Jurkat, Clone E6-1 (cell line): ENCODE measurements around the gene ZNF705A.
"Not testable (repeated sequence)": the region's sequence is repeated elsewhere in the genome, so short reads cannot be mapped to it uniquely, and the experiment has no call there.

Source experiments
- DNase-seq: peaks from one replicate; pipeline ENCODE4 v3.0.0-alpha.2; 2011; ENCODE audit warnings: low read depth, low spot score
- H3K4me3 ChIP-seq: 2 replicates; pipeline ENCODE4 v1.5.1; 2011; ENCODE audit warnings: mild to moderate bottlenecking, low read length, control low read depth, moderate library complexity

The ZNF705A gene

DNA sequence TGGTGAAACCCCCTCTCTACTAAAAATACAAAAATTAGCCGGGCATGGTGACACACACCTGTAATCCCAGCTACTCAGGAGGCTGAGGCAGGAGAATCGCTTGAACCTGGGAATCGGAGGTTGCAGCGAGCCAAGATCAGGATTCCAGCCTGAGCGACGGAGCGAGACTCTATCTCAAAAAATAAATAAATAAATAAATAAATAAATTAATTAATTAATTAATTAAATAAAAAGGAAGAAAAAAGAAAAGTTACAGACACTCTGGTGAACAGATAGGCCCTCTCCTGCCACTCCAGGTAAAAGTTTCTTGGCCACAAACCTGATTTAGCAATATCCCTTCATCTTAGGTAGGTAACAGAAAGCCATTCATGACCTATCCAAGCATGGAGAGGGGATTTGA, 26.1 kb downstream of the ZNF705A start:
- not testable (repeated sequence) for H3K4me3 ChIP-seq, DNase-seq

DNA sequence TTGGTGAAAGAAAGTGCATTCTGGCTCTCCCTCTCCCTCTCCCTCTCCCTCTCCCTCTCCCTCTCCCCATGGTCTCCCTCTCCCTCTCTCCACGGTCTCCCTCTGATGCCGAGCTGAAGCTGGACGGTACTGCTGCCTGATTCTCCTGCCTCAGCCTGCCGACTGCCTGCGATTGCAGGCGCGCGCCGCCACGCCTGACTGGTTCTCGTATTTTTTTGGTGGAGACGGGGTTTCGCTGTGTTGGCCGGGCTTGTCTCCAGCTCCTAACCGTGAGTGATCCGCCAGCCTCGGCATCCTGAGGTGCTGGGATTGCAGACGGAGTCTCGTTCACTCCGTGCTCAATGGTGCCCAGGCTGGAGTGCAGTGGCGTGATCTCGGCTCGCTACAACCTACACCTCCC, 26.5 kb downstream of the ZNF705A start:
- DNase-seq, H3K4me3 ChIP-seq: not testable (repeated sequence)

- H3K4me3 ChIP-seq, DNase-seq: not testable (repeated sequence)
These were observed 27.4 kb downstream of the ZNF705A start for GRCh38 chr12:8184206-8184605.

- DNase-seq: not testable (repeated sequence)
These were observed 31.3 kb downstream of the ZNF705A start for GRCh38 chr12:8188088-8188487.

DNA sequence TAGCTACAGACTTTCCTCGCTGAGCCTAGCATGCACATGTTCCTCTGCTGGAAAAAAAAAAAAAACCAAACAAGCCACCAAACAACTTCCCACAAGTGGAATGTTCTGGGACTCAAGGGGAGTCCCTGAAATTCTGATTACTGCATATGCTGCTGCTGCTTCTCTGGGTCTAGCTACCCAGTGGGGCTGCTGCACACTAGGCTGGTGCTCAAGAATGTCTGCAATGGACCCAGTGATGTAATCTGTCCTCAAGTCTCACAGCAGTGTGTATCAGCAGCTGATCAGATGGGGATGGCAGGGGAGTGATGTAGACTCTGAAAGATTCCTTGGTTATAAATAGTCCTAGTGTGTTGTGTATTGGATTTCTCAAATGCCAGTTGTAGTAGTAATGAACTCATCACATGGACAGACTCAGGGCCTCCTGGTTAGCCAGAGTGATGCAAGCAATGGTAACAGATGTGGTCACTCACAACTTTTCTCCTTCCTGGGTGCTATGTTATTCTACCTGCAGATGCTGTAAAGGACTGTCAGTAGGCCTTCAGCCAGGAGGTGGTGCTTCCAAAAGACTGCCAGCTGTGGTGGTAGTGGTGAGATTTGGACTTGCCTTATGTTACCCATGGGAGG, 41.0 kb downstream of the ZNF705A start:
- not testable (repeated sequence) for DNase-seq, H3K4me3 ChIP-seq

More at GRCh38 chr12:8188088-8188487, 31.3 kb downstream of the ZNF705A start:
- not testable (repeated sequence) for H3K4me3 ChIP-seq

DNA sequence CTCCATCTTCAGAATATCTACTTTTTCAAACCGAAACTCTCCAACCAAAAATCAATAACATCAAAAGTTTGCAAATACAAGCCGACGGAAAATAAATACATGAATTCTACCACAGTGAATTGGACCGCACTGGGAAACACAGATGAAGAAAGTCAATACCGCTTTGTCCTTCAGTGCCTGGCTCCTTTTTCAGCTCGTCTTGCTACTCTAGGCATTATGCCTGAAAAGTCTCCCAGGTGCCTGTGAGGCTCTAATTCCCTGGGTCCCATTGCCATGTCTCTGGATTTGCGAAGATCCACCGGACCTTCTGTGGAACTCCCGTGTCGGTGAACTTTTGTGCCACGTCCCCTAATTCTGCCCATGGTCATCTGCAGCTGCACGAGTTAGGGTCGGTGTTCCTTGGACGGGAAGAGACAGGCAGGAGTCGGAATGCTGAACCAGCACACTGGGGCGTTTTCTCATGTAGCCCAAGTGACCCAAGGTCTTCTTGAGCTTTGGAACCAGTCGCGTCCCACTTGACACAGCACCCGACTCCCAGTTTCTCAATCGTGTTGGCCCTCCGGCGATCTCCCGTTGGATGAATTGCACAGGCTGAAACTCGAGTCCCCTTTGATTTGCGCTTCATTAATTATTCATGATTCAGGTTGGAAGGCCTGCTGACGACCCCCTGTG, 62.0 kb downstream of the ZNF705A start:
- not testable (repeated sequence) for H3K4me3 ChIP-seq, DNase-seq

DNA sequence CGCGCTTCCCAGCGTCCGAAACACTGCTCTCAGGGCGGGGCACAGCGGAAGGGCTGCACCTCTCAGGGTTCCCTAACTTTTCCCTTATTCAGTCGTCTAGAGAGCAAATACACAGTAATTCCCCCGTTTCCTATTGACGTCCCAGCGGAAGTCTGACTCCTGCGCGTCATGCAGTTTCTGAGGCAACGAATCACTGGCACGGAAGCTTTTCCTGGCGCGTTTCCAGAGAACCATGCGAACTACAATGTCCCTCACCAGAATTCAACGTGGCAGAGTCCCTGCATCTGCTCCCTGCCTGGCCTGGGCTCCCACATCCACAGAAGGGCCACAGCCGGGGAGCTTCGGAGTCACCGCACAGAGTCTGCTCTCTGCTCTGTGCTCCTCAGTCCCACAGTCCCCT, 64.6 kb downstream of the ZNF705A start:
- not testable (repeated sequence) for DNase-seq, H3K4me3 ChIP-seq

- not testable (repeated sequence) for H3K4me3 ChIP-seq, DNase-seq
These were observed 65.0 kb downstream of the ZNF705A start for GRCh38 chr12:8221844-8222243.

DNA sequence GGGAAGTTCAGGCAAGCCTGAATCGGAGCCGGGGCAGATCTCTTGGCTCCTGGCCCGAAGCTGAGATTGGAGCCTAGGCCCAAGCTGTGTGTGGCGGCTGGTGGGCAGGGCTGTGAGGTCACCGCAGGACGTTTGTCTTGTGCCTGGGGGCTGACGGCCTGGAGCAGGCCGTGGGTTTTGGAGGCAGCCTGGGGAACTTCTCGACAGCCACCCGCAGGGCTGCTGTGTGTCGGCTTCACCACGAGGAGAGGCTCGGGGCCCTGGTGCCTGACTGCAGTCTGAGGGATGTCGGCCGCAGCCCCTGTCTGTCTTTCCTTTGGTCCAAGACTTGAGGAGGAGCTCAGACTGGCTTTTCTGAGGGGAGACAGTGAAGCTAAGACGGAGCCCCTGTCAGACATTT, 65.5 kb downstream of the ZNF705A start:
- DNase-seq, H3K4me3 ChIP-seq: not testable (repeated sequence)

DNA sequence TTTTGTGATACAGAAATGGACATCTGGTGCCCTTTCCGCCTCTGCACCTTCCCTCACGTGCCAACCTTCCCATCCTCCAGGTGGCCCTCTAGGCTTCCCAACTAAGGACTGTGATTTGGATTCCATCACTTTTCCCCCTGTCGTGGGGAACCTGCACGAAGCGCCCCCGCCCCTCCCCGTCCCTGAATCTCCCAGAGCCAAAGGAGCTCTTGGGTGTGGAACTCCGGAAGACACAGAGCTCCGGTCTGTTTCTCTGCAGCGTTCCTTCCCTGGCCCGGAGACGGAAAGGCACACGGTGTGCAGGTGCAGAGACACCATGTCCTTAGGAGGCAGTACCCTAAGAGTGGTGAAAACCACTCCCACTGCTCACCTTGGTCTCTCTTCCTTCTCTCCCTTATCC, 66.8 kb downstream of the ZNF705A start:
- H3K4me3 ChIP-seq, DNase-seq: not testable (repeated sequence)

DNA sequence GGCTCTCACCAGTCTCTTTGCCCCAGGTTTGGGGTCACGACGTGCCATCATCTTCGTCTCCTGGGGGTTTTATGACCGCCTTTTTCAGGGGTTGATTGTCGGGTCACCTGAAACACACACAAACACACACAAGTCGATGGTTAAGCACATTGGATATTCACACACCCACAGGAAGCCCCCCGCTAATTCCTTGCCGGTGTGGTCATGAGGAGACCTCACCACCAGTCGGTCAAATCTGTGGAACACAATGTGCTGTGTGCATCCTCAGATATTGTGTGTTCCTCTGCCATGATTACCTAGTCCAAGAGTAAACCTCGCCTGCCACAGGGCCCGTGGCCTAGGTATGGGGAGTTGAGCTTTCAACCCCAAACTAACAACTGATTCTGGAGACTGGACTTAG, 68.0 kb downstream of the ZNF705A start:
- DNase-seq, H3K4me3 ChIP-seq: not testable (repeated sequence)

GRCh38 chr12:8226355-8226754, 69.5 kb downstream of the ZNF705A start:
- DNase-seq: no peak
- no peak overlapping the region for H3K4me3 ChIP-seq

DNA sequence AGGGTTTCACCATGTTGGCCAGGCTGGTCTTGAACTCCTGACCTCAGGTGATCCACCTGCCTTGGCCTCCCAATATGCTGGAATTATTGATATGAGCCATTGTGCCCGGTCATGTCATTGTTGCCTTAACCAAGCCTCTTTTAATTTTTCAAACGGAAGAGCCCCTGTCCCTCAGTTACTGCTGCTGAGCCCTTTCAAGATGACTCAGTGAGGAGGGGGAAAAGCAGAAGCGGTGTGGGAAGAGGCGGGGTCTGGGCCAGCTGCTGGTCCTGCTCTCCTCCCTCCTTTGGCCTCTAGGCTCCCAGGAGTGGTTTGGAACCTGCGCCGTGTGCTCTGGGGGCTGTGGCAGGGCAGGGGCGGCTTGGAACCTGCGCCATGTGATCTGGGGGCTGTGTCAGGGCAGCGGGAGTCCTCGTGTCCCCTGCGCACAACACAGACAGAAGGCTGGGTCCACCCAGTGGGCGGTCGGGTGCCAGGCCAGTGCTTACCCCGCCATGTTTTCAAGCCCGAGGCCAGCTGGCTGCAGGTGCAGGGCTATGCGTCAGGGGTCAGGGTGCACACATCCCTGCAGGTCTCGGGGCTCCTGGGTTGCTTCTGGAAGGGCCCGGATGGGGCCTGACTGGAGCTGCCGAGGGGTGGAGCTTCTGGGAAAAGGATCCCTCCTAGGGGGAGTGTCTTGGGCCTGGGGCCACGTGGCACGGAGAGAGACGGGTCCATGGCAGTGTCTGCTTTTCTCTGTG, 70.3 kb downstream of the ZNF705A start, which contains the start of gene FAM90A1:
TSS of gene FAM90A1 (minus strand) at position 627 of the 740 bp plus-strand sequence. CDS start 2,786 bp downstream, outside the sequence.
- DNase-seq, H3K4me3 ChIP-seq: not testable (repeated sequence)

DNA sequence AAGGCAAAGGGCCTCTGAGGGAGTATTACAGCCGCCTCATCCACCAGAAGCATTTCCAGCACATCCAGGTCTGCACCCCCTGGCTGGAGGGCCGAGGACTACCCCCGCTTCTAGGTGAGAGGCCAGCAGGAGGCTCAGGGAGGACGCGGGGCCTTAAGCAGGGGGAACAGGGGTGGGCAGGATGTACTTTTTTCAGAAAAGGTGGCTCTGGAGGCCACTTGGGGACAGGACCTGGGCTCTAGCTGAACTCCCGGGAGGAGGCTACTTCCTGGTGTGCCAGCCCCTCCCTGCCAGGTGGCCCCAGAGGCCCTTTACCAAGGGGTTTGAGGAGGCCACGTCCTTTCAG, 70.9 kb downstream of the ZNF705A start:
- H3K4me3 ChIP-seq, DNase-seq: not testable (repeated sequence)

GRCh38 chr12:8228607-8229006, 71.8 kb downstream of the ZNF705A start:
- not testable (repeated sequence) for H3K4me3 ChIP-seq, DNase-seq

GRCh38 chr12:8229486-8229885, 72.7 kb downstream of the ZNF705A start:
- H3K4me3 ChIP-seq, DNase-seq: not testable (repeated sequence)
